HCT116 (cell line): ENCODE results near the gene TANGO6. TPM values are rescaled to one million over a fixed set of nuclear protein-coding genes. Genes with fewer than 3 reads are reported as not detected.

Experiments
- ATAC-seq: fragments of 200-7000 bp; cut with Tn5 transposase; 2 replicates; pipeline ENCODE4 v1.9.1; 2020; ENCODE audit warnings: mild to moderate bottlenecking, moderate library complexity
- BruUV-seq: library from RNA; stranded (reverse); fragments of 400-500 nt; replicated peaks from 2 replicates; lab custom pipeline; 2021; lab: Mats Ljungman, UMichigan
- CTCF ChIA-PET: fragments of 300-600 bp; sonication (Branson Sonifier 250); formaldehyde crosslinking; loops from one replicate; lab custom pipeline; 2021; ENCODE audit warnings: antibody characterized with exemption; lab: Charles Lee
- POLR2A ChIA-PET: fragments of 300-600, 350-600 bp; sonication (Branson Sonifier 250); formaldehyde crosslinking; loops from one replicate; lab custom pipeline; 2021; ENCODE audit warnings: antibody characterized with exemption; lab: Charles Lee
- RAD21 ChIA-PET, 2 experiments: fragments of 300-600 bp; sonication (Branson Sonifier 250); formaldehyde crosslinking; loops; one replicate each; lab custom pipeline; 2023; ENCODE audit warnings: low total read pairs in 2 of 2; ENCODE audit not compliant: uncharacterized antibody in 2 of 2, unreplicated experiment in 2 of 2, low non-redundant PET in 1 of 2; lab: Charles Lee
- DNase-seq: peaks from one replicate; pipeline ENCODE4 v3.0.0-alpha.2; 2010; ENCODE audit warnings: low read depth, low spot score
- H2AFZ ChIP-seq: fragments of 200-600 bp; shearing (Covaris generic), sonication (generic); 2 replicates; pipeline ENCODE4 v1.6.1; 2017; ENCODE audit warnings: low read depth, mixed run types, mixed read lengths, antibody characterized with exemption, low read length; ENCODE audit not compliant: poor library complexity, severe bottlenecking
- H3K27ac ChIP-seq: 2 replicates; pipeline ENCODE4 v1.5.1; 2012; ENCODE audit warnings: low read depth, low read length
- H3K27me3 ChIP-seq: fragments of 200-600 bp; sonication (generic); 2 replicates; pipeline ENCODE4 v1.6.1; 2016; ENCODE audit warnings: mixed run types, low read length, mixed read lengths; ENCODE audit not compliant: insufficient read depth
- H3K36me3 ChIP-seq, 2 experiments: fragments of 200-500 bp in 1 of 2; fragments of 200-600 bp in 1 of 2; sonication (Bioruptor generic) in 1 of 2; sonication (generic) in 1 of 2; 2 replicates each; pipeline versions ENCODE4 v1.5.1 to v1.6.1; 2014 to 2016; ENCODE audit warnings: low read length in 2 of 2, inconsistent platforms in 1 of 2, mixed read lengths in 1 of 2, mixed run types in 1 of 2; ENCODE audit not compliant: insufficient read depth in 2 of 2, control insufficient read depth in 1 of 2
- H3K4me1 ChIP-seq, 2 experiments: fragments of 200-600 bp in 1 of 2; sonication (generic) in 1 of 2; 2 replicates each; pipeline versions ENCODE4 v1.5.1 to v1.6.1; 2012 to 2017; ENCODE audit warnings: low read length in 2 of 2, inconsistent platforms in 1 of 2, mild to moderate bottlenecking in 1 of 2, mixed read lengths in 1 of 2, mixed run types in 1 of 2, moderate library complexity in 1 of 2; ENCODE audit not compliant: insufficient read depth in 2 of 2, control insufficient read depth in 1 of 2
- H3K4me2 ChIP-seq: fragments of 200-600 bp; sonication (generic); 2 replicates; pipeline ENCODE4 v1.6.1; 2017; ENCODE audit warnings: mixed run types, low read length, mixed read lengths
- H3K4me3 ChIP-seq, 2 experiments: fragments of 200-600 bp in 1 of 2; sonication (generic) in 1 of 2; replicated peaks in 1 of 2; 2 replicates each; pipeline ENCODE4 v1.5.1; 2011 to 2016; ENCODE audit warnings: low read length in 2 of 2, control low read depth in 1 of 2, low read depth in 1 of 2, mild to moderate bottlenecking in 1 of 2, mixed read lengths in 1 of 2, mixed run types in 1 of 2
- H3K79me2 ChIP-seq: fragments of 200-600 bp; sonication (generic); 2 replicates; pipeline ENCODE4 v1.6.1; 2017; ENCODE audit warnings: mild to moderate bottlenecking, mixed run types, low read length, moderate library complexity, mixed read lengths; ENCODE audit not compliant: insufficient read depth
- H3K9ac ChIP-seq: fragments of 200-600 bp; sonication (generic); 2 replicates; pipeline ENCODE4 v1.6.1; 2016; ENCODE audit warnings: low read length, mixed read lengths
- H3K9me2 ChIP-seq: fragments of 200-600 bp; sonication (generic), shearing (Covaris generic); 2 replicates; pipeline ENCODE4 v1.6.1; 2017; ENCODE audit warnings: mixed run types, mild to moderate bottlenecking, moderate library complexity; ENCODE audit not compliant: insufficient read depth
- H3K9me3 ChIP-seq, 2 experiments: fragments of 200-500 bp in 1 of 2; fragments of 200-600 bp in 1 of 2; sonication (Bioruptor generic) in 1 of 2; sonication (generic) in 1 of 2; 2 replicates each; pipeline ENCODE4 v1.6.1; 2014 to 2017; ENCODE audit warnings: low read length in 2 of 2, mixed read lengths in 2 of 2, inconsistent platforms in 1 of 2, low read depth in 1 of 2, mild to moderate bottlenecking in 1 of 2, mixed run types in 1 of 2, moderate library complexity in 1 of 2; ENCODE audit not compliant: control insufficient read depth in 1 of 2, insufficient read depth in 1 of 2
- H4K20me1 ChIP-seq: fragments of 200-600 bp; sonication (generic), shearing (Covaris generic); 2 replicates; pipeline ENCODE4 v1.6.1; 2017; ENCODE audit warnings: mixed run types, mild to moderate bottlenecking, moderate library complexity; ENCODE audit not compliant: insufficient read depth
- CEBPB ChIP-seq: IDR thresholded peaks from 2 replicates; pipeline ENCODE4 v1.6.1; 2012; ENCODE audit warnings: low read depth
- ELF1 ChIP-seq: IDR thresholded peaks from 2 replicates; pipeline ENCODE4 v1.6.1; 2012; ENCODE audit warnings: low read depth, borderline replicate concordance
- EZH2 ChIP-seq: fragments of 200-600 bp; sonication (generic); IDR thresholded peaks from 2 replicates; pipeline ENCODE4 v1.6.1; 2017; ENCODE audit warnings: antibody characterized with exemption, mixed run types
- EZH2phosphoT487 ChIP-seq: fragments of 200-600 bp; IDR thresholded peaks from 2 replicates; pipeline ENCODE4 v1.6.1; 2018; ENCODE audit warnings: antibody characterized with exemption, borderline replicate concordance
- FOSL1 ChIP-seq: IDR thresholded peaks from 2 replicates; pipeline ENCODE4 v1.6.1; 2012; ENCODE audit warnings: low read depth
- SRF ChIP-seq: IDR thresholded peaks from 2 replicates; pipeline ENCODE4 v1.6.1; 2012; ENCODE audit warnings: low read depth
- TCF7L2 ChIP-seq: IDR thresholded peaks from 2 replicates; pipeline ENCODE4 v1.7.0; 2011; ENCODE audit warnings: borderline replicate concordance, inconsistent platforms; ENCODE audit not compliant: insufficient read depth, insufficient read length; ENCODE audit errors: extremely low read depth
- ZBTB33 ChIP-seq: IDR thresholded peaks from 2 replicates; pipeline ENCODE4 v1.6.1; 2011; ENCODE audit warnings: mild to moderate bottlenecking, low read length, moderate library complexity; ENCODE audit not compliant: insufficient replicate concordance; ENCODE audit errors: extremely low read depth
- intact Hi-C: fragments of 100-400 bp; cut with micrococcal nuclease; formaldehyde crosslinking; loops from 2 replicates; pipeline ENCODE4 v1.10.0; 2022
- total RNA-seq: library from RNA; stranded (reverse); gene quantifications from one replicate; pipeline ENCODE4 v1.2.1, GENCODE V29; 2021; ENCODE audit not compliant: unreplicated experiment
- TF ChIP-seq, protein P1 (sequence below): IDR thresholded peaks from 2 replicates; pipeline ENCODE4 v1.6.1; 2012

Gene TANGO6
- total RNA-seq, 1 experiment from 2014 or later, result 16.4 TPM

DNA sequence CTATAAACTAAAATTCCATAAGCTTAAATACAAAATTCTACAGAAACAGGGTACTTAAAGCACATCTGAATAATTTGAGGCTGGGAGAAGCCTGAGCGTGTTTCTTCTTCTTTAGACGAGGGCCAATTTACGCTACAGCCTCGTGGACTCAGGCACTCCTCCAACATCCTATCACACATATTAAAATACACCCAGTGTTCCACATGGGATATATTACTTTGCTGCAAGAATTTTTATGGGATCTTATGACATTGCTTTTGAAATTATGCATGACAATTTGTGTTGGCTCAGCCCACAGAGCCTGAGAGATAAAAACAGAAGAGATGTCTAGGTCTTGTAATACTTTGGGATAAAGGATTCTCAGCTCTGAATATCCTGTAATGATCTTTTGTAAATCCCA lies 3.5 kb upstream of the TANGO6 start:
- ATAC-seq (no peak), DNase-seq (no peak)
- H3K27ac ChIP-seq, result no peak overlapping the region
- RAD21 ChIA-PET, result no interaction called here
- no peak overlapping the region for H3K4me3 ChIP-seq
- no peak overlapping the region for H3K4me2 ChIP-seq
- H4K20me1 ChIP-seq, result no peaks in the 10 kb centered on the region
- no peak for TF ChIP-seq FOSL1
- TF ChIP-seq ZBTB33, result no peak
- no peak for TF ChIP-seq EZH2
- no peak for TF ChIP-seq ELF1
- no peak for TF ChIP-seq CEBPB
- TF ChIP-seq, protein P1, sequence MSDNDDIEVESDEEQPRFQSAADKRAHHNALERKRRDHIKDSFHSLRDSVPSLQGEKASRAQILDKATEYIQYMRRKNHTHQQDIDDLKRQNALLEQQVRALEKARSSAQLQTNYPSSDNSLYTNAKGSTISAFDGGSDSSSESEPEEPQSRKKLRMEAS, result no peak
- TF ChIP-seq SRF, result no peak
- no peak for TF ChIP-seq EZH2phosphoT487
- TF ChIP-seq TCF7L2, result no peak
- no peaks in the 10 kb centered on the region for H3K9me3 ChIP-seq
- no peak overlapping the region for H2AFZ ChIP-seq
- H3K4me1 ChIP-seq, result peaks cover 2 to 12% of the 10 kb centered on the region in 2 experiments; a peak in 3 of 4 replicates
- CTCF ChIA-PET, result no interaction called here
- intact Hi-C loops, result loop anchor here (5.0 kb wide), 1 partner anchor 313 kb away; no protein-coding TSS in a partner anchor
- no peaks in the 10 kb centered on the region for H3K27me3 ChIP-seq
- H3K36me3 ChIP-seq, result peaks cover 0 to 3% of the 10 kb centered on the region in 2 experiments; a peak in 1 of 4 replicates
- peaks cover 13% of the 10 kb centered on the region for H3K79me2 ChIP-seq
- H3K9ac ChIP-seq, result no peak overlapping the region
- POLR2A ChIA-PET, result no interaction called here
- H3K9me2 ChIP-seq, result no peaks in the 10 kb centered on the region
- BruUV-seq, result no TSS peak
